ENCODE measurements around the gene MACF1. TPM values are rescaled to one million over a fixed set of nuclear protein-coding genes. Genes with fewer than 3 reads are reported as not detected.

Gene MACF1
- total RNA-seq, 1 experiment from 2014 or later: 6.2 TPM

DNA sequence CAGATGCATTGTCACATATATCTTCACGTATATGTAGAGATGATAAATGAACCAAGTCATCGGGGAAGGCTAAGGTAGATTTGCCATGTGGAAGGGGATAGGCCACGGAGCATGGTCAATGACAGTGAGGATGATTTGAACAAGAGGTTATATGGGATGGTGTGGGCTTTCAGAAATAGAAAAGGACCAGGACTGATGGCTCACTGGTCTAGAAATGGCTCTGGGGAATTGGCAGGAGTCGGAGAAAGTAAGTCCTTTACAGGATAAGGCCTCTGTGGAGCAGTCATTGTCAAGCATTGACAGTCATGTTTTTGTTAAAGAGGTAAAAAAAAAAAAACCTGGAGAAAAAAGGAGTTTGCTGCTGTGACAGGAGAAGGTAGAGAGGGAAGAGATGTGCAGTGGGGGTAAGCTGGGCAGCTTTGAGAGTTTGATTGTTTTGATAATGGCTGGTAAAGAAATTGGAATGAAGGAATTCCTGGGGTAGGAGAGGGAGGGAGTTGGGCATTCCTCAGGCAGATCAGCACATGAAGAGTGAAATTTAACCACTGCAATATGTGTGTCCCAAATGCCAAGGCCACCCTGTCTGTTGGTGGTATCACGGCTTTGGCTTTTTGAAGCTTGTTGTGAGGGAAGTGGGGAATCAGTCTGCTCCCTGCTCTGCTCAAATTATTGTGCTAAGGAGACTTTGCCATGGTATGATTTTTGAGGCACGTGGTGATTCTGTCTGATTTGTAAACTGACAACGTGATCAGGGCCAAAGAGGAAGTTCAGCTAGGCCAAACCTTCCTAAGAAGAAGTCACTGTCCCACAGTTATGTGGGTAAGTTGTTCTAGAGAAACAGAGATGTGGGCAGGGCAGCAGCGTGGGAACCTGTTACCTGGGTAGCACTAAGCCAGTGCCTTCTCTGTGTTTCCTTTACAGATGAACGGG is 26.0 kb downstream of the MACF1 start:
- no peaks in the 10 kb centered on the region for H3K79me2 ChIP-seq (ENCODE audit: low read length)
- H3K27me3 ChIP-seq (ENCODE audit: low read length): no peaks in the 10 kb centered on the region
- no peaks in the 10 kb centered on the region for H4K20me1 ChIP-seq (ENCODE audit: insufficient read depth, low read depth, low read length)
- H3K4me2 ChIP-seq (ENCODE audit: low read depth, low read length, poor library complexity, severe bottlenecking): no peak overlapping the region
- no peak overlapping the region for H3K27ac ChIP-seq (ENCODE audit: low read length)
- no peaks in the 10 kb centered on the region for H3K36me3 ChIP-seq (ENCODE audit: insufficient read depth, low read length)
- H3K9me2 ChIP-seq (replicated peaks; ENCODE audit: insufficient read depth, low read length): no peaks in the 10 kb centered on the region
- H3K9ac ChIP-seq (ENCODE audit: low read length): no peak overlapping the region
- DNase-seq: no peak
- no peak overlapping the region for H2AFZ ChIP-seq (ENCODE audit: low read length)
- no peak overlapping the region for H3K4me3 ChIP-seq (ENCODE audit: low read length)
- no peaks in the 10 kb centered on the region for H3K4me1 ChIP-seq (ENCODE audit: low read length)
- no peaks in the 10 kb centered on the region for H3K9me3 ChIP-seq (ENCODE audit: low read length)

DNA sequence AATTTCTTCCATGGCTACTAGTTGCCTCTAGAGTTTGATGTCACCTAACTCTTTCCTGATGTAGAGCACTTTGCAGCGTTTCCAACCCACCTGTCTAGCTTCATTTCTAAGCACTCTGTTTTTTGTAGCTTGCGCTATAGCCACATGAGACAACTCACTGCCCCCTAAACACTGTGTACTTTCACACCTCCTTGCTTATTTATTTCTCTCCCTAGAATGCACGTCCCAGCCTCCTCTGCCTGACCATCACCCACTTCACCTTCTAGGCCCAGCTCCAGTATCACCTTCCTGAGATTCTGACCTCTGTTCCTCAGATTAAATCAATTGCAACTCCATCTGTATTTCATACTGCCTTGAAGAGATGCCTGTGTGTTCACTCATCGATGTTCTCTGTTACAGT is 32.5 kb downstream of the MACF1 start:
- Histone ChIP-seq H2AFZ (ENCODE audit: low read length) (no peak overlapping the region), H4K20me1 (ENCODE audit: insufficient read depth, low read depth, low read length) (no peaks in the 10 kb centered on the region), H3K36me3 (ENCODE audit: insufficient read depth, low read length) (no peaks in the 10 kb centered on the region), H3K9ac (ENCODE audit: low read length) (no peak overlapping the region), H3K4me3 (ENCODE audit: low read length) (no peak overlapping the region), H3K27me3 (ENCODE audit: low read length) (no peaks in the 10 kb centered on the region), H3K9me3 (ENCODE audit: low read length) (no peaks in the 10 kb centered on the region), H3K27ac (ENCODE audit: low read length) (no peak overlapping the region), H3K4me1 (ENCODE audit: low read length) (no peaks in the 10 kb centered on the region), H3K9me2 (replicated peaks; ENCODE audit: insufficient read depth, low read length) (no peaks in the 10 kb centered on the region), H3K4me2 (ENCODE audit: low read depth, low read length, poor library complexity, severe bottlenecking) (no peak overlapping the region), H3K79me2 (ENCODE audit: low read length) (no peaks in the 10 kb centered on the region)
- no peak for DNase-seq

DNA sequence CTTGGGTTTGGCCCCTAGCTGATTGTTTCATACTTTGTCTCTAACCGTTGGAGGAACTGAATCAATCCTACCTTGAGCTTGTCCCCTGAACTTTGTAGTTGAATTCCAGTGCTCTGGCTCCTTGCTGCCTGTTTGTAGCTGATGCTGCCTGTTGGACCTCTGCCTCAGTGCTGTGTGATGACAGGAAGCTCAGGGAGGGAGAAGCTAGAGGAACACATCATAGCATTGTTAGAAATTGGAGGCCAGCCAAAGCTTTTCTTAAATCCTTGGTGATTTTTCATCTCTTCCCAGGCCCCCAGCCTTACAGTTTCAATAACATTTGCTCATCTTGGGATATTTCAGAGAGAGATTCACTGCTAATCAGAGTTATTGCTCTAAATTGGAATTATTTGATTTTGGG is 34.0 kb downstream of the MACF1 start:
- Histone ChIP-seq H3K36me3 (ENCODE audit: insufficient read depth, low read length) (no peaks in the 10 kb centered on the region), H3K27me3 (ENCODE audit: low read length) (no peaks in the 10 kb centered on the region), H4K20me1 (ENCODE audit: insufficient read depth, low read depth, low read length) (no peaks in the 10 kb centered on the region), H3K27ac (ENCODE audit: low read length) (no peak overlapping the region), H3K9ac (ENCODE audit: low read length) (no peak overlapping the region), H3K9me2 (replicated peaks; ENCODE audit: insufficient read depth, low read length) (no peaks in the 10 kb centered on the region), H3K4me3 (ENCODE audit: low read length) (no peak overlapping the region), H3K4me2 (ENCODE audit: low read depth, low read length, poor library complexity, severe bottlenecking) (no peak overlapping the region), H3K9me3 (ENCODE audit: low read length) (no peaks in the 10 kb centered on the region), H2AFZ (ENCODE audit: low read length) (no peak overlapping the region), H3K4me1 (ENCODE audit: low read length) (no peaks in the 10 kb centered on the region), H3K79me2 (ENCODE audit: low read length) (no peaks in the 10 kb centered on the region)
- no peak for DNase-seq

DNA sequence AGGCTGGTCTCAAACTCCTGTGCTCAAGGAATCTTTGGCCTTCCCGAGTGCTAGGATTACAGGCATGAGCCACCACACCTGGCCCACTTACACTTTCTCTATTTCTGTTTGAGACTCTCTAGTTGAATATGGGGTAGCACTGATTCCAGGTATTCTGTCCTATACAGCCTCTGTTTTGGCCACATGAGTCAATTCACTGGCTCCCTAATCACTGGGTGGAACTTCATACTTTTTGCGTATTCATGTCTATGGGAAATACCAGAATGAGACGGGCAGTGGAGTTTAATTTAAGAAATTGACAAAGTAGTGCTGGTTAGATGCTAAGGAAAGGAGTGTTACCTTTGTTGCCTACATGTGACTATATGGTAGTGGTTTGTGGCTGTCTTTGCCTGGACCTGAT is 35.5 kb downstream of the MACF1 start:
- Histone ChIP-seq H3K4me1 (ENCODE audit: low read length) (no peaks in the 10 kb centered on the region), H4K20me1 (ENCODE audit: insufficient read depth, low read depth, low read length) (no peaks in the 10 kb centered on the region), H3K4me2 (ENCODE audit: low read depth, low read length, poor library complexity, severe bottlenecking) (no peak overlapping the region), H3K27me3 (ENCODE audit: low read length) (no peaks in the 10 kb centered on the region), H3K36me3 (ENCODE audit: insufficient read depth, low read length) (no peaks in the 10 kb centered on the region), H3K9me3 (ENCODE audit: low read length) (no peaks in the 10 kb centered on the region), H2AFZ (ENCODE audit: low read length) (no peak overlapping the region), H3K27ac (ENCODE audit: low read length) (no peak overlapping the region), H3K9ac (ENCODE audit: low read length) (no peak overlapping the region), H3K79me2 (ENCODE audit: low read length) (no peaks in the 10 kb centered on the region), H3K4me3 (ENCODE audit: low read length) (no peak overlapping the region), H3K9me2 (replicated peaks; ENCODE audit: insufficient read depth, low read length) (no peaks in the 10 kb centered on the region)
- no peak for DNase-seq

DNA sequence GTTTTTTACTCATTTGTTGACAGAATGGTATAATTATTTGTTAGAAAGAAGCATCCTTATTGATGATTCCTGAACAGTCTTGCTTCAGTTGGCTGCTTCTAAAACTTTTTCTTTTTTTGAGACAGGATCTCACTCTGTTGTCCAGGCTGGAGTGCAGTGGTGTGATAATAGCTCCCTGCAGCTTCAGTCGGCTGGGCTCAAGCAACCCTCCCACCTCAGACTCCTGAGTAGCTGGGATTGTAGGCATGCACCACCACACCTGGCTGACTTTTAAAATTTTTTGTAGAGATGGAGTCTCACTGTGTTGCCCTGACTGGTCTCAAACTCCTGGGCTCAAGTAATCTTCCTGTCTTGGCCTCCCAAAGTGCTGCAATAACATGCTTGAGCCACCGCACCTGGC is 38.8 kb downstream of the MACF1 start:
- Histone ChIP-seq H2AFZ (ENCODE audit: low read length) (no peak overlapping the region), H3K9me2 (replicated peaks; ENCODE audit: insufficient read depth, low read length) (no peaks in the 10 kb centered on the region), H3K27ac (ENCODE audit: low read length) (no peak overlapping the region), H3K9ac (ENCODE audit: low read length) (no peak overlapping the region), H4K20me1 (ENCODE audit: insufficient read depth, low read depth, low read length) (no peaks in the 10 kb centered on the region), H3K9me3 (ENCODE audit: low read length) (no peaks in the 10 kb centered on the region), H3K79me2 (ENCODE audit: low read length) (no peaks in the 10 kb centered on the region), H3K36me3 (ENCODE audit: insufficient read depth, low read length) (no peaks in the 10 kb centered on the region), H3K4me2 (ENCODE audit: low read depth, low read length, poor library complexity, severe bottlenecking) (no peak overlapping the region), H3K4me1 (ENCODE audit: low read length) (no peaks in the 10 kb centered on the region), H3K4me3 (ENCODE audit: low read length) (no peak overlapping the region), H3K27me3 (ENCODE audit: low read length) (no peaks in the 10 kb centered on the region)
- DNase-seq: no peak

DNA sequence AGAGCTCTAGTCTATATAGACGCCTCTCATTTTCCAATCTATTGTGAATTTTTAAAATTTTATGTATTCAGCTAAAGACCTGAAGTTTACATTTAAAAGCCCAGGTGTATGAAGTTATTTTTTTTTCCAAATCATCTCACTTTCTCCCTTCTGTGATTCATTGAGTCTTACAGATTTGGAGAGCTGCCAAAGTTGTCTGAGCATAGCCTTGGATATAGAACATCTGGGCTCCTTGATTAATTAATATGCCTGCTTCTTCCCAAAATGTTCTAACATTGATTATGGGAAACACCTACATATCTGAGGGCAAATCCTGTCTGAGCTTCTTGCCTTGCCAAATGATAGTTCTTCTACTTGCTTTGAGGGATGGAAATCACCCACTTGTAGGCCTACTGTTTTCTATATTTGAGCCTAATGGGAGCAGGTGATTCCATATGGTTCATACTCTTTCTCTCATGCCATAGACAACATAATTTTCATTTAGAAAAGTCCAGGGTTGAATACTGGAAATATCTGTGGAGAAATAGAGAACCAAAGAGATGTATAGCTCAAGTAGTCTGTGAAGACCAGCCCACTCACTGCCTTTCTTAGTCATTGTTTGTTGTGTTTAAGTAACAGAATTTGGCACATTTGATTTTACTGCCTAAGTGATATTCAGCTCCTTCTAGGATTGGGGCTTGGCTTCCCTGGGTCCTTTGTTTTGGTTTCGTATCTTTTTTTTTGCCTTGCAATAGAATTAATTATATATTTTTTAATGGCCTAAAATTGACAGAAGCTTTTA is 46.2 kb downstream of the MACF1 start:
- Histone ChIP-seq H3K27me3 (ENCODE audit: low read length) (no peaks in the 10 kb centered on the region), H3K4me1 (ENCODE audit: low read length) (no peaks in the 10 kb centered on the region), H3K9me3 (ENCODE audit: low read length) (no peaks in the 10 kb centered on the region), H3K27ac (ENCODE audit: low read length) (no peak overlapping the region), H3K79me2 (ENCODE audit: low read length) (no peaks in the 10 kb centered on the region), H3K4me3 (ENCODE audit: low read length) (no peak overlapping the region), H3K4me2 (ENCODE audit: low read depth, low read length, poor library complexity, severe bottlenecking) (no peak overlapping the region), H3K9me2 (replicated peaks; ENCODE audit: insufficient read depth, low read length) (no peaks in the 10 kb centered on the region), H3K9ac (ENCODE audit: low read length) (no peak overlapping the region), H3K36me3 (ENCODE audit: insufficient read depth, low read length) (no peaks in the 10 kb centered on the region), H4K20me1 (ENCODE audit: insufficient read depth, low read depth, low read length) (no peaks in the 10 kb centered on the region), H2AFZ (ENCODE audit: low read length) (no peak overlapping the region)
- no peak for DNase-seq

DNA sequence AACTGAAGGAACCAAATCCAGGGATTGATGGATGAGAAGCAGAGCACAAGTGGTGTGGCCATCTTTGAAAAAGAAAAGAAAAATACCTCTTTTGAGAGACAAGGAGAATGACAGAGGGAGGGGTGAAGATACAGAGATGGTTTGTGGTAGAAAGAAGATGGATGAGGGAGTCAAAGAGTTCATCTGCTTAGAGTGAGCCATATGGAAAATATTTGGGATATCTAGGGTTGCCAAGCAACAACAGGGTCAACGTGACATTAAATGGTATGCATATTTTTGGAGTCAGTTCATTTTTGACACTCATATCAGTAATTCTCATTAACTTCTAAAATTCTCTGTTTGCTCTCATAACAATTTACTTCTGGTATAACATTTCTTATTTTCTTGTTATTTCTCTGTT is 50.7 kb downstream of the MACF1 start:
- DNase-seq: no peak
- H3K4me2 ChIP-seq (ENCODE audit: low read depth, low read length, poor library complexity, severe bottlenecking): no peak overlapping the region
- no peaks in the 10 kb centered on the region for H3K36me3 ChIP-seq (ENCODE audit: insufficient read depth, low read length)
- no peaks in the 10 kb centered on the region for H3K9me2 ChIP-seq (replicated peaks; ENCODE audit: insufficient read depth, low read length)
- no peak overlapping the region for H3K4me3 ChIP-seq (ENCODE audit: low read length)
- no peak overlapping the region for H3K9ac ChIP-seq (ENCODE audit: low read length)
- no peaks in the 10 kb centered on the region for H3K4me1 ChIP-seq (ENCODE audit: low read length)
- H3K27ac ChIP-seq (ENCODE audit: low read length): no peak overlapping the region
- no peaks in the 10 kb centered on the region for H4K20me1 ChIP-seq (ENCODE audit: insufficient read depth, low read depth, low read length)
- H3K79me2 ChIP-seq (ENCODE audit: low read length): no peaks in the 10 kb centered on the region
- no peak overlapping the region for H2AFZ ChIP-seq (ENCODE audit: low read length)
- no peaks in the 10 kb centered on the region for H3K9me3 ChIP-seq (ENCODE audit: low read length)
- H3K27me3 ChIP-seq (ENCODE audit: low read length): no peaks in the 10 kb centered on the region

DNA sequence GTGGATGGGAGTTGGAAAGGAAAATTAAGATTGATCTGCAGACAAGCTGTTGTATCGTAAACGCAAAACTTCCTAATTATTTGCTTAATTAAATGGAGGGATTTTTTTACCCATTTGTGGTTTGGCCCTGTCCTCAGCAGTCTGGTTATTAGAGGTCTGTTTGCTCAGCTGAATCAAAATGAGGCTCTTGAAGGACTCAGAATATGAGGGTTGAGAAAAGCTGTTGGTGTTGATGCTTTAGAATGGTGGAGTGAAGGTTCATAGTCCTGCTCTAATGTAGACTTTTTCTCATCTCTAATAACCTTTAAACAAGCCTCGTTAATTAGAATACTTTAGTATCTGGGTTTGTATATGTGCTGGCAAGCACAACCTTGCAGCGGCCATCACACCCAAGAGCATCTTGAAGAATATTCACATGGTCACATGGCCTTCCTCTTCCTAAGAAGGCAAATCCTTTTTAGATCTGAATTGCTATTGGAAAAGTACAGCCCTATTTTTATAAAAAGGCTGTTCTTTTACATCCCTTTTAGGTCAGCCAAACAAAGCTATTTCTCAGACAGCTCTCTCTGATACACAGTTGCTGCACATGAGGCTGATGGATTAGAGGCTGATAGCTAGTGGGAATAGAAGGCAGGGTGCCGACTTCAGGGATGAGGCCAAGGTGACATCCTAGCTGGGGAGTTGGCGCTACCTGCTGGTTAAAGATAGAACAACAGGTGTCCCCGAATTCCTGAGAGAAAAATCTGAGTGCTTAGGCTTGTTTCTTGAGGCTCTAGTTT is 53.8 kb downstream of the MACF1 start:
- H3K36me3 ChIP-seq (ENCODE audit: insufficient read depth, low read length): no peaks in the 10 kb centered on the region
- H3K4me1 ChIP-seq (ENCODE audit: low read length): no peaks in the 10 kb centered on the region
- no peak overlapping the region for H3K4me3 ChIP-seq (ENCODE audit: low read length)
- no peaks in the 10 kb centered on the region for H4K20me1 ChIP-seq (ENCODE audit: insufficient read depth, low read depth, low read length)
- no peak overlapping the region for H3K27ac ChIP-seq (ENCODE audit: low read length)
- H3K27me3 ChIP-seq (ENCODE audit: low read length): no peaks in the 10 kb centered on the region
- no peak overlapping the region for H3K4me2 ChIP-seq (ENCODE audit: low read depth, low read length, poor library complexity, severe bottlenecking)
- peak; percentile 78 for DNase-seq
- H2AFZ ChIP-seq (ENCODE audit: low read length): no peak overlapping the region
- H3K9me3 ChIP-seq (ENCODE audit: low read length): no peaks in the 10 kb centered on the region
- H3K9me2 ChIP-seq (replicated peaks; ENCODE audit: insufficient read depth, low read length): no peaks in the 10 kb centered on the region
- H3K9ac ChIP-seq (ENCODE audit: low read length): no peak overlapping the region
- H3K79me2 ChIP-seq (ENCODE audit: low read length): no peaks in the 10 kb centered on the region

Data from Karpas-422 (cell line).